Thyroid gland (tissue), 4 donors: Measurements from ENCODE around the gene ZFAND3. TPM values are rescaled to one million over a fixed set of nuclear protein-coding genes. Genes with fewer than 3 reads are reported as not detected.

Experiments
- DNase-seq, 2 donors: peaks; one replicate each; pipeline ENCODE4 v3.0.0-alpha.2; 2019
- H3K27ac ChIP-seq, 3 donors: fragments of 200-600 bp; sonication (generic); 1 replicate in 2 of 3; 2 replicates in 1 of 3; pipeline ENCODE4 v1.5.1; 2016 to 2019; ENCODE audit warnings: mild to moderate bottlenecking in 1 of 3, moderate library complexity in 1 of 3
- H3K27me3 ChIP-seq: fragments of 200-600 bp; sonication (generic); one replicate; pipeline ENCODE4 v1.5.1; 2019
- H3K36me3 ChIP-seq, 2 donors: fragments of 200-600 bp; sonication (generic); one replicate each; pipeline ENCODE4 v1.5.1; 2016 to 2019
- H3K4me1 ChIP-seq, 2 donors: fragments of 200-600 bp; sonication (generic); one replicate each; pipeline ENCODE4 v1.5.1; 2017 to 2019
- H3K4me3 ChIP-seq, 3 donors: fragments of 200-600 bp; sonication (generic); replicated peaks in 1 of 3; 1 replicate in 2 of 3; 2 replicates in 1 of 3; pipeline ENCODE4 v1.5.1; 2016; ENCODE audit warnings: mild to moderate bottlenecking in 1 of 3
- H3K9me3 ChIP-seq: fragments of 200-600 bp; sonication (generic); one replicate; pipeline ENCODE4 v1.5.1; 2017
- CTCF ChIP-seq, 6 experiments: fragments of 200-600 bp in 3 of 6; fragments of 450-650 bp in 3 of 6; sonication (generic) in 3 of 6; IDR thresholded peaks; one replicate each; pipeline ENCODE4 v1.5.1; 2016 to 2019; ENCODE audit warnings: antibody characterized with exemption in 6 of 6, mild to moderate bottlenecking in 2 of 6, inconsistent platforms in 1 of 6, moderate library complexity in 1 of 6
- POLR2A ChIP-seq, 2 donors: fragments of 450-650 bp; IDR thresholded peaks; one replicate each; pipeline ENCODE4 v1.6.1; 2017; ENCODE audit warnings: antibody characterized with exemption in 2 of 2, mild to moderate bottlenecking in 2 of 2, moderate library complexity in 1 of 2
- WGBS, 2 donors: methylation state at CpG; one replicate each; pipeline ENCODE4 v1.1.5; 2017; 5-methylcytosine and 5-hydroxymethylcytosine counted together
- intact Hi-C: fragments of 100-400 bp; cut with DNase I; formaldehyde crosslinking; loops from one replicate; pipeline ENCODE4 v1.15.1; 2023
- total RNA-seq, 4 donors: library from RNA; depleted of rRNA; stranded (reverse); fragments of >200 nt; gene quantifications; one replicate each; pipeline ENCODE4 v1.2.3, GENCODE V29; 2016

Gene ZFAND3
- total RNA-seq, 4 donors from 2014 or later = 41.3 to 57.7 (median 55.9) TPM

- 82 to 83% methylated on average over 2 of the region's 2 CpGs for WGBS, 2 donors
- H3K36me3 ChIP-seq = no peaks in the 10 kb centered on the region
- DNase-seq = no peak
- TF ChIP-seq POLR2A (IDR thresholded peaks at IDR 0.05) = no peak
- no peak for TF ChIP-seq CTCF (IDR thresholded peaks at IDR 0.05)
- no peak overlapping the region for H3K27ac ChIP-seq
- H3K27me3 ChIP-seq = no peaks in the 10 kb centered on the region
- H3K4me1 ChIP-seq = peaks cover 24 to 32% of the 10 kb centered on the region in 2 donors
- no peaks in the 10 kb centered on the region for H3K9me3 ChIP-seq
- intact Hi-C loops = no loop called here
- H3K4me3 ChIP-seq = no peak overlapping the region
Measured at GRCh38 chr6:37861452-37861851, 41.9 kb downstream of the ZFAND3 start.

GRCh38 chr6:37862430-37862829 is 42.9 kb downstream of the ZFAND3 start:
- peaks cover 19 to 34% of the 10 kb centered on the region in 2 donors for H3K4me1 ChIP-seq
- WGBS, 2 donors = 63 to 67% methylated on average over 4 of the region's 4 CpGs
- H3K27ac ChIP-seq = no peak overlapping the region
- intact Hi-C loops = no loop called here
- no peaks in the 10 kb centered on the region for H3K27me3 ChIP-seq
- TF ChIP-seq POLR2A (IDR thresholded peaks at IDR 0.05) (no peak), CTCF (IDR thresholded peaks at IDR 0.05) (no peak)
- H3K36me3 ChIP-seq = no peaks in the 10 kb centered on the region
- no peak overlapping the region for H3K4me3 ChIP-seq
- DNase-seq = peak; percentile 22 to 23
- no peaks in the 10 kb centered on the region for H3K9me3 ChIP-seq

- TF ChIP-seq POLR2A (IDR thresholded peaks at IDR 0.05) = no peak
- no peak for TF ChIP-seq CTCF (IDR thresholded peaks at IDR 0.05)
- H3K4me3 ChIP-seq = no peak overlapping the region
- no peaks in the 10 kb centered on the region for H3K36me3 ChIP-seq
- intact Hi-C loops = no loop called here
- WGBS, 2 donors = 89 to 95% methylated on average over 2 of the region's 2 CpGs
- no peak overlapping the region for H3K27ac ChIP-seq
- no peaks in the 10 kb centered on the region for H3K9me3 ChIP-seq
- H3K4me1 ChIP-seq = peaks cover 20 to 35% of the 10 kb centered on the region in 2 donors
- H3K27me3 ChIP-seq = no peaks in the 10 kb centered on the region
- no peak for DNase-seq
Measured at GRCh38 chr6:37862992-37863391, 43.5 kb downstream of the ZFAND3 start.

- intact Hi-C loops = no loop called here
- peaks cover 22 to 37% of the 10 kb centered on the region in 2 donors for H3K4me1 ChIP-seq
Measured at GRCh38 chr6:37864250-37864649, 44.7 kb downstream of the ZFAND3 start.

GRCh38 chr6:37865504-37865903 is 46.0 kb downstream of the ZFAND3 start:
- Histone ChIP-seq H3K4me3 (no peak overlapping the region), H3K36me3 (no peaks in the 10 kb centered on the region), H3K27ac (no peak overlapping the region), H3K4me1 (peaks cover 22 to 37% of the 10 kb centered on the region in 2 donors), H3K9me3 (no peaks in the 10 kb centered on the region), H3K27me3 (no peaks in the 10 kb centered on the region)
- intact Hi-C loops = no loop called here
- 84 to 92% methylated on average over 5 of the region's 5 CpGs for WGBS, 2 donors
- DNase-seq = no peak
- no peak for TF ChIP-seq CTCF (IDR thresholded peaks at IDR 0.05)
- TF ChIP-seq POLR2A (IDR thresholded peaks at IDR 0.05) = no peak

More at GRCh38 chr6:37864250-37864649, 44.7 kb downstream of the ZFAND3 start:
- no peak for TF ChIP-seq POLR2A (IDR thresholded peaks at IDR 0.05)
- no peak for TF ChIP-seq CTCF (IDR thresholded peaks at IDR 0.05)
- DNase-seq = no peak
- H3K27ac ChIP-seq = no peak overlapping the region
- H3K27me3 ChIP-seq = no peaks in the 10 kb centered on the region
- H3K9me3 ChIP-seq = no peaks in the 10 kb centered on the region
- no peak overlapping the region for H3K4me3 ChIP-seq
- H3K36me3 ChIP-seq = no peaks in the 10 kb centered on the region
